Right lobe of liver (tissue), 4 donors: Measurements from ENCODE around the gene FLOT1.

Experiments used
- POLR2A ChIP-seq: fragments of 450-650 bp; IDR thresholded peaks from one replicate; pipeline ENCODE4 v1.6.1; 2017; ENCODE audit warnings: antibody characterized with exemption, mild to moderate bottlenecking
- TF ChIP-seq, protein P1 (sequence below), 4 donors: fragments of 200-600 bp in 3 of 4; fragments of 450-650 bp in 1 of 4; IDR thresholded peaks; one replicate each; pipeline versions ENCODE4 v1.5.1 to v1.8.0; 2016 to 2022; ENCODE audit warnings: antibody characterized with exemption in 4 of 4, mild to moderate bottlenecking in 2 of 4
- donor health status: DM: no; HTN: no; CAD: no.
- donor health status: DM: no; HTN: no; CAD: no.
- donor health status: DM: no; HTN: yes; CAD: no.

DNA sequence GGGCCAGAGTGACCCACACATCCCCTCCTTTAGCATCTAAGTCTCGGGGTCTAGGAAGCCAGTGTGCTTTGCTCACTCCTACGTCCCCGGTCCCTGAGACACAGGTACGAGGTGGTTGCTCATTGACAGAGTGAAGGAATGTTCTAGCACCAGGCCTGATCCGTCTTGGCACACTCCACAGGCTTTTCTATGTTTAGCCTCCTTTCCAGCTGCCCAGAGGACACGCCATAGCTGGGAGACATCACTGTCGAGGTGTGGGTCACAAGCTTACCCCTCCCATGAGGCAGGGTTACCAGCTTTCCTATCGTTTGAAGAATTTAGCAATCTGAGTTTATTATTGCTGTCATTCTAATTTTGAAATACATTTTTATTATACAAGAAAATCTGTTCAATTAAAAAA is 32.2 kb upstream of the FLOT1 start:
- TF ChIP-seq, protein P1, sequence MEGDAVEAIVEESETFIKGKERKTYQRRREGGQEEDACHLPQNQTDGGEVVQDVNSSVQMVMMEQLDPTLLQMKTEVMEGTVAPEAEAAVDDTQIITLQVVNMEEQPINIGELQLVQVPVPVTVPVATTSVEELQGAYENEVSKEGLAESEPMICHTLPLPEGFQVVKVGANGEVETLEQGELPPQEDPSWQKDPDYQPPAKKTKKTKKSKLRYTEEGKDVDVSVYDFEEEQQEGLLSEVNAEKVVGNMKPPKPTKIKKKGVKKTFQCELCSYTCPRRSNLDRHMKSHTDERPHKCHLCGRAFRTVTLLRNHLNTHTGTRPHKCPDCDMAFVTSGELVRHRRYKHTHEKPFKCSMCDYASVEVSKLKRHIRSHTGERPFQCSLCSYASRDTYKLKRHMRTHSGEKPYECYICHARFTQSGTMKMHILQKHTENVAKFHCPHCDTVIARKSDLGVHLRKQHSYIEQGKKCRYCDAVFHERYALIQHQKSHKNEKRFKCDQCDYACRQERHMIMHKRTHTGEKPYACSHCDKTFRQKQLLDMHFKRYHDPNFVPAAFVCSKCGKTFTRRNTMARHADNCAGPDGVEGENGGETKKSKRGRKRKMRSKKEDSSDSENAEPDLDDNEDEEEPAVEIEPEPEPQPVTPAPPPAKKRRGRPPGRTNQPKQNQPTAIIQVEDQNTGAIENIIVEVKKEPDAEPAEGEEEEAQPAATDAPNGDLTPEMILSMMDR (IDR thresholded peaks at IDR 0.05), result no peak
- TF ChIP-seq POLR2A, result no peak
